HG02571 (cell line): ENCODE results near the gene CDS1.
"Not testable (repeated sequence)": the region's sequence is repeated elsewhere in the genome, so short reads cannot be mapped to it uniquely, and the experiment has no call there.

Experiments
- ATAC-seq: cut with Tn5 transposase; IDR thresholded peaks from one replicate; pipeline ENCODE4 v1.9.1; 2021; ENCODE audit warnings: mild to moderate bottlenecking, moderate library complexity; ENCODE audit not compliant: unreplicated experiment

Gene CDS1

GRCh38 chr4:84606645-84607044 lies 23.7 kb downstream of the CDS1 start:
- ATAC-seq: no peak

- no peak for ATAC-seq
Observed at GRCh38 chr4:84611531-84611930, 28.6 kb downstream of the CDS1 start.

DNA sequence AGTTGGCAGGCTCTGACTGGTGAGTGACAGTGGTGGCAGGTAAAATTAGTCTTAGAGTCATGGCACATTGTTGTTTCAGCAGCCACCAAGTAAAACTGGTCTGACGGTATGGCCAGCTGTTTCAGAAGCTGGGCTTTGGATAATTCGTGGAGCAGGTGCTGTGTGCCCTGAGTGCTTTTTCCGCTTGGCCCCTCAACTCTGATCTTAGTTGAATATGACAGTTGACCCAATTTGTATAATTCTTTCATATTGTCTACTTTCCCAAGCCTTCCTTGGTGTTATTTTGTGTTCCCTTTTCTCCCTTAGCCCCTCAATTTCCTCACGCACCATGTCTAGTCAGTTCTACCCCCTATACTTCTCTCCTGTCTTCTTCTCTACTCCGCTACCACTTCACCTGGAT lies 32.0 kb downstream of the CDS1 start:
- no peak for ATAC-seq

- no peak for ATAC-seq
Observed at GRCh38 chr4:84615355-84615754, 32.4 kb downstream of the CDS1 start.

GRCh38 chr4:84622959-84623358 lies 40.0 kb downstream of the CDS1 start:
- ATAC-seq: no peak

GRCh38 chr4:84623661-84624060 lies 40.7 kb downstream of the CDS1 start:
- no peak for ATAC-seq

DNA sequence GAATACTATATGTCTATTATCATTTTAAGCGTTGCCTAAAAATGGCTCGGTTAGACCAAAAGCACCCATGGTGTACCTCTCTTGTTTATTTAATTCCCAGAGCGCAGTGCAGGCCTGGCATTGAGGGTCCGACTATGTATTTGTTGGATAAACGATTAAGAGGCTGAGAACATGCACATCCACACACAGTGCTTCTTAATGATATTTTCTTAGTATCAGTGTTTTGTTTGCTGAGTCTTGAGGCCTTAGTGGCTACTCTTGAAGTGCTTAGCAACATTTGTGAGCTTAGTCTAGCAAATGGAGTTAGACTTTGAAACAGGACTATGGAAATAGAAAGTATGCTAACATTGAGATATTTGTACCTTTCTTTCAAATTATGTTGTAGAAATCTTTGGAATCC lies 43.7 kb downstream of the CDS1 start:
- no peak for ATAC-seq

GRCh38 chr4:84631573-84631972 lies 48.6 kb downstream of the CDS1 start:
- no peak for ATAC-seq

GRCh38 chr4:84632092-84632491 lies 49.2 kb downstream of the CDS1 start:
- ATAC-seq: no peak

- no peak for ATAC-seq
Observed at GRCh38 chr4:84634961-84635360, 52.0 kb downstream of the CDS1 start.

DNA sequence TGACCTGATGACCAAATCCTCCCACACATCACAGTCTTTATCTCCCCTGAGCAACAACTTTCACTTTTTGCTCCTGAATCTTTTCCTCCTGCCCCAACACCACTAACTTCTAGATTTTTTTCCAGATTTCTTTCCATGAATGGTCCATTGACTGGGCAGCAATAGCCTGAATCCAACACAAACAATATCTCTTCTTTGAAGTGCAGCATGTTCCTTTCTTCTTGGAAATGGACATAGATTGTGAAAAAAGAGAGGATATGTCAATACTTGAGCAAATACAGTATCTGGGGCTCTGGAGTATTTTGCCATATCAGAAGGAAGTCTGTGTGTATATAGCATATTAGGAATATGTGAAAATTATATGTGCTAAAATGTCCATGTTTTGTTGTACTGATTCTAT lies 55.2 kb downstream of the CDS1 start:
- no peak for ATAC-seq

GRCh38 chr4:84639145-84639544 lies 56.2 kb downstream of the CDS1 start:
- no peak for ATAC-seq

- ATAC-seq: no peak
Observed at GRCh38 chr4:84644087-84644486, 61.2 kb downstream of the CDS1 start.

GRCh38 chr4:84647312-84647884 lies 64.5 kb downstream of the CDS1 start:
- no peak for ATAC-seq

GRCh38 chr4:84648178-84648577 lies 65.3 kb downstream of the CDS1 start:
- ATAC-seq: no peak

DNA sequence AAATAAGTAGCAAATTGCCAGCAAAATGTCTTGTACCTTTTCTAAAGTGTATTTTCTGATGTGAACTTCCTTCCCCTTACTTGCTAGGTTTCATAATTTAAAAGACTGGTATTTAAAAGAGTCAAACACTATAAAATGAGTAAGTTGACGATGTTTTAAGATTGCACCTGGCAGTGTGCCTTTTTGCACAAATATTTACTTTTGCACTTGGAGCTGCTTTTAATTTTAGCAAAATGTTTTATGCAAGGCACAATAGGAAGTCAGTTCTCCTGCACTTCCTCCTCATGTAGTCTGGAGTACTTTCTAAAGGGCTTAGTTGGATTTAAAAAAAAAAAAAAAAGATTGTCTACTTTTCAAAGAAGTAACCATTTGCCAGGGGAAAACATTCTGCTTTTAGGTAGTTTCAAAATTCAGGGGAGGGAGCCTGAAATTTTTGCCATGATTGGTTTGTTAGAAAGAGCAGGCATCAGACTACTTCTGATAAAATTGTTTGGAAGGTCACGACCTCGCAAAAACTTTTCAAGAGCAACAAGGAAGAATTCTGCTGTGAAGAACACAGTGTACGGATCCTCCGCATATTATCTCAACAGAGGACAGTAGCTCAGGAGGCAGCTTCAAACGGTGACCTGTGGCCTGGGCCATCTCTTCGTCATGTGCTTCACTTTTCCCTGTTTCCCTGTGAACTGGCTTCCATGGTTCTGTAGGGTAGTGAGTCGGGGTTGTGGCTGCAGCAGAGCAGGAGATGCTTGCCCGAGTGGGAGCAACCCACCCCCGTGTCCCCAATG lies 66.1 kb downstream of the CDS1 start:
- ATAC-seq: no peak

DNA sequence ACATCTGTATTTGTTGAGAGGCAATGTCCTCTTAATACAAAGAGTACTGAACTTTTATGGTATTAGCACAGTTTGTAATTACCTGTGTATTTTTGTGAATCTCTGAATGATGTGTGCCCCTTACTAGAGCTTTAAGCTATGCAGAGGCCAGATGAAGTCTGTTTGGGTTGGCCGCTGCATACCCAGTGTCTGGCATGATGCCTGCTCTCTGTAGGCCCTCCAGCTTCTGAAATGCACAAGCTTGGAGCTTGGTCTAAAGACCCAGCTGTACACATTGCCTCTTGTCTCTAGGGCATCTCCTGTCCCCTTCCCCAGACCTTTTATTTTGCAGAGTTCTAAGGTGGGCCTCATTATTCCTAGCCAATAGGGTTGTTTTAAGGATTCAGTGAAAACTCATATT lies 68.6 kb downstream of the CDS1 start:
- ATAC-seq: no peak

DNA sequence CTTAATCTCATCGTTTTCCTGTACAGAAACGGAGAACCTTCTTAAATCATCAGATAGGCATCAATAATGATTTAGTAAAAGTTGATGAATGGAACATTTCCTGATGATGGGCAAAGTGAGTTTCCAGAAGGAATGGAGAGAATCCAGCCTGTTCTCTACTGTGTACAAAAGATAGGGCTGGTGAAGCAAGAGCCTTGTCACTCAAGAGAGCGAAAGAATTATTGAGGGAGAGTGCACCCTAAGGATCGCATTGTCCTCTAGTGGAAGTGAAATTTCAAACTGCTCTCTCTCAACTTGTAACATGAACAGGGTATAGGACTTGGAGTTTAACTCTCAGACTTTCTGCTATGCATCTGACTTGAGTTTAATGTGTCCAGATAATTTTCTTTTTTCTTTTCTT lies 69.6 kb downstream of the CDS1 start:
- ATAC-seq: no peak

GRCh38 chr4:84660606-84661005 lies 77.7 kb downstream of the CDS1 start:
- ATAC-seq: no peak

DNA sequence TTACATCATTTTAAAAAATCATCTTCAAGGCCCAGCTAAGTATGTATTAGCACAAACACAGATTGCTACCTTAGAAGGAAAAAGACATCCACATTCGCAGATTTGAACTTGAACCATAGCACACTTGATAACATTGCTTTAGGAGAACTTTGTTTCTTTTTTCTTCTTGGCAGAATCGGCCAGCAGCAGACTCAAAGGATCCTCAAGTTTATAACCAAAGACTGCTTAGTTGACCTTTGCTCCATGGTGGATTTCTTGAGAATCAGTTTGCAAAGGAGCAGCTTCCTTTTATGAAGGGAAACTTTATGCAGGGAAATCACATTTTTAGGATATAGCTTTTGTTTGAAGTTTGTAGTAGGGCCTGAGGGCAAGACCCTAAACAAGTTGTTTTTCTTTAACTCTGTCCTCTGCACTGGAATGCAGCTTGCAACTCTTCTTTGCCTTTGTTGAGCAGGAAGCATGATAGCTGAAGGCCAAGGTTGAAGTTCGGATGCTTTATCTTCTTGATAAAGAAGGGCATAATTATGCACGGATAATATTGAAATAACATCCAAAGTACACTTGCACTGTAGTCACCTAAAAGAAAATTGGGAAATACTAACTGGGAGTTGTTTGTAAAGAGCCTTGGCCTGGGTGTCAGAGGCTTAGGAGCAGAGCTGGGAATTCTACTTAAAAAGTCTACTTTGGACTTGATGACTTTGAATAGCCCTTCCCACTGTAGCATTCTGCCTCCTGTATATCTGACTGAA lies 78.4 kb downstream of the CDS1 start:
- no peak for ATAC-seq

DNA sequence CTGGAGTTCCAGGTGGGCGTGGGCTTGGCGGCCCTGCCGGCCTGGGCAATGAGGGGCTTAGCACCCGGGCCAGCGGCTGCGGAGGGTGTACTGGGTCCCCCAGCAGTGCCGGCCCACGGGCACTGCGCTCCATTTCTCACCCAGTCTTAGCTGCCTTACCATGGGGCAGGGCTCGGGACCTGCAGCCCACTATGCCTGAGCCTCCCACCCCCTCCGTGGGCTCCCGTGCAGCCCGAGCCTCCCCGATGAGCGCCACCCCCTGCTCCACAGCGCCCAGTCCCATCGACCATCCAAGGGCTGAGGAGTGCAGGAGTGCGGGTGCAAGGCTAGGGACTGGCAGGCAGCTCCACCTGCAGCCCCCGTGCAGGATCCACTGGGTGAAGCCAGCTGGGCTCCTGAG lies 81.8 kb downstream of the CDS1 start:
- ATAC-seq: not testable (repeated sequence)

GRCh38 chr4:84666439-84666838 lies 83.5 kb downstream of the CDS1 start:
- no peak for ATAC-seq
